Measurements from ENCODE around the gene ZFHX3.
A peak's percentile ranks its signal among the peaks of the same experiment; 100 is the strongest.

ZFHX3 gene

GRCh38 chr16:72857834-72858664 is 189.9 kb downstream of the ZFHX3 start:
- H3K9ac ChIP-seq (ENCODE audit: insufficient read length) = no peak overlapping the region
- H3K4me3 ChIP-seq = no peak overlapping the region
- H3K36me3 ChIP-seq (ENCODE audit: insufficient read depth, low read length) = no peaks in the 10 kb centered on the region
- no peaks in the 10 kb centered on the region for H3K9me3 ChIP-seq (ENCODE audit: low read depth, low read length)
- no peak for DNase-seq (ENCODE audit: low read depth, low spot score)
- no peak for TF ChIP-seq FOXP2 (optimal IDR thresholded peaks at IDR 0.05; ENCODE audit: control extremely low read depth, extremely low read length, insufficient read depth)
- TF ChIP-seq EZH2 (IDR thresholded peaks at IDR 0.05) = no peak
- TF ChIP-seq POLR2AphosphoS5 (IDR thresholded peaks at IDR 0.05; ENCODE audit: borderline replicate concordance, low read depth, low read length) = no peak
- H3K27ac ChIP-seq = no peak overlapping the region

GRCh38 chr16:72856797-72857196 is 191.1 kb downstream of the ZFHX3 start:
- Histone ChIP-seq H3K36me3 (ENCODE audit: insufficient read depth, low read length) (no peaks in the 10 kb centered on the region), H3K9ac (ENCODE audit: insufficient read length) (no peak overlapping the region), H3K27ac (no peak overlapping the region), H3K4me3 (no peak overlapping the region), H3K9me3 (ENCODE audit: low read depth, low read length) (no peaks in the 10 kb centered on the region)
- DNase-seq (ENCODE audit: low read depth, low spot score) = no peak
- TF ChIP-seq POLR2AphosphoS5 (IDR thresholded peaks at IDR 0.05; ENCODE audit: borderline replicate concordance, low read depth, low read length) (no peak), EZH2 (IDR thresholded peaks at IDR 0.05) (no peak), FOXP2 (optimal IDR thresholded peaks at IDR 0.05; ENCODE audit: control extremely low read depth, extremely low read length, insufficient read depth) (no peak)

- H3K36me3 ChIP-seq (ENCODE audit: insufficient read depth, low read length) = no peaks in the 10 kb centered on the region
- H3K27ac ChIP-seq = peak overlapping the region; percentile 71
- DNase-seq (ENCODE audit: low read depth, low spot score) = no peak
- no peaks in the 10 kb centered on the region for H3K9me3 ChIP-seq (ENCODE audit: low read depth, low read length)
- H3K4me3 ChIP-seq = peak overlapping the region; percentile 8; the same call in 1 of the 2 replicates
- H3K9ac ChIP-seq (ENCODE audit: insufficient read length) = no peak overlapping the region
- TF ChIP-seq FOXP2 (optimal IDR thresholded peaks at IDR 0.05; ENCODE audit: control extremely low read depth, extremely low read length, insufficient read depth) (no peak), POLR2AphosphoS5 (IDR thresholded peaks at IDR 0.05; ENCODE audit: borderline replicate concordance, low read depth, low read length) (no peak), EZH2 (IDR thresholded peaks at IDR 0.05) (no peak)
These were observed 193.5 kb downstream of the ZFHX3 start for GRCh38 chr16:72854267-72854959.

- H3K9me3 ChIP-seq (ENCODE audit: low read depth, low read length) = no peaks in the 10 kb centered on the region
- H3K4me3 ChIP-seq = peak overlapping the region; percentile 8; the same call in 1 of the 2 replicates
- no peaks in the 10 kb centered on the region for H3K36me3 ChIP-seq (ENCODE audit: insufficient read depth, low read length)
- no peak overlapping the region for H3K9ac ChIP-seq (ENCODE audit: insufficient read length)
- H3K27ac ChIP-seq = peak overlapping the region; percentile 71
- TF ChIP-seq EZH2 (IDR thresholded peaks at IDR 0.05) (no peak), POLR2AphosphoS5 (IDR thresholded peaks at IDR 0.05; ENCODE audit: borderline replicate concordance, low read depth, low read length) (no peak), FOXP2 (optimal IDR thresholded peaks at IDR 0.05; ENCODE audit: control extremely low read depth, extremely low read length, insufficient read depth) (no peak)
- DNase-seq (ENCODE audit: low read depth, low spot score) = no peak
These were observed 194.2 kb downstream of the ZFHX3 start for GRCh38 chr16:72853575-72854266.

GRCh38 chr16:72852421-72852820 is 195.5 kb downstream of the ZFHX3 start:
- no peak for TF ChIP-seq POLR2AphosphoS5 (IDR thresholded peaks at IDR 0.05; ENCODE audit: borderline replicate concordance, low read depth, low read length)
- TF ChIP-seq FOXP2 (optimal IDR thresholded peaks at IDR 0.05; ENCODE audit: control extremely low read depth, extremely low read length, insufficient read depth) = no peak
- no peak for TF ChIP-seq EZH2 (IDR thresholded peaks at IDR 0.05)
- H3K36me3 ChIP-seq (ENCODE audit: insufficient read depth, low read length) = no peaks in the 10 kb centered on the region
- no peak overlapping the region for H3K27ac ChIP-seq
- H3K9ac ChIP-seq (ENCODE audit: insufficient read length) = no peak overlapping the region
- H3K9me3 ChIP-seq (ENCODE audit: low read depth, low read length) = no peaks in the 10 kb centered on the region
- no peak for DNase-seq (ENCODE audit: low read depth, low spot score)
- H3K4me3 ChIP-seq = no peak overlapping the region

- Histone ChIP-seq H3K9me3 (ENCODE audit: low read depth, low read length) (no peaks in the 10 kb centered on the region), H3K4me3 (no peak overlapping the region), H3K9ac (ENCODE audit: insufficient read length) (no peak overlapping the region), H3K36me3 (ENCODE audit: insufficient read depth, low read length) (no peaks in the 10 kb centered on the region), H3K27ac (no peak overlapping the region)
- DNase-seq (ENCODE audit: low read depth, low spot score) = no peak
- TF ChIP-seq EZH2 (IDR thresholded peaks at IDR 0.05) (no peak), POLR2AphosphoS5 (IDR thresholded peaks at IDR 0.05; ENCODE audit: borderline replicate concordance, low read depth, low read length) (no peak), FOXP2 (optimal IDR thresholded peaks at IDR 0.05; ENCODE audit: control extremely low read depth, extremely low read length, insufficient read depth) (no peak)
These were observed 197.1 kb downstream of the ZFHX3 start for GRCh38 chr16:72850853-72851252.

- no peak overlapping the region for H3K27ac ChIP-seq
- H3K4me3 ChIP-seq = no peak overlapping the region
- H3K36me3 ChIP-seq (ENCODE audit: insufficient read depth, low read length) = no peaks in the 10 kb centered on the region
- H3K9me3 ChIP-seq (ENCODE audit: low read depth, low read length) = no peaks in the 10 kb centered on the region
- H3K9ac ChIP-seq (ENCODE audit: insufficient read length) = no peak overlapping the region
- DNase-seq (ENCODE audit: low read depth, low spot score) = no peak
- TF ChIP-seq EZH2 (IDR thresholded peaks at IDR 0.05) = no peak
- no peak for TF ChIP-seq FOXP2 (optimal IDR thresholded peaks at IDR 0.05; ENCODE audit: control extremely low read depth, extremely low read length, insufficient read depth)
- no peak for TF ChIP-seq POLR2AphosphoS5 (IDR thresholded peaks at IDR 0.05; ENCODE audit: borderline replicate concordance, low read depth, low read length)
These were observed 197.9 kb downstream of the ZFHX3 start for GRCh38 chr16:72850021-72850420.

All from SK-N-MC (cell line).